SU-DHL-6 (cell line): ENCODE data around the gene NKD1.
"Not testable (repeated sequence)": the region's sequence is repeated elsewhere in the genome, so short reads cannot be mapped to it uniquely, and the experiment has no call there.

ENCODE experiments used
- H2AFZ ChIP-seq: fragments of 200-600 bp; sonication (generic); 2 replicates; pipeline ENCODE4 v1.6.1; 2014; ENCODE audit warnings: low read depth, mild to moderate bottlenecking, moderate library complexity, mixed read lengths, antibody characterized with exemption, low read length; ENCODE audit not compliant: severe bottlenecking
- H3F3A ChIP-seq: fragments of 200-600 bp; shearing (Covaris generic); 2 replicates; pipeline ENCODE4 v1.6.0; 2016; ENCODE audit warnings: antibody characterized with exemption, mild to moderate bottlenecking; ENCODE audit not compliant: insufficient read depth
- H3K27ac ChIP-seq: fragments of 200-600 bp; sonication (generic); 2 replicates; pipeline ENCODE4 v1.5.1; 2016; ENCODE audit warnings: low read depth, mild to moderate bottlenecking, low read length, moderate library complexity, mixed read lengths
- H3K27me3 ChIP-seq: fragments of 200-600 bp; sonication (generic), shearing (Covaris generic); 2 replicates; pipeline ENCODE4 v1.6.0; 2014; ENCODE audit warnings: mild to moderate bottlenecking, low read length
- H3K36me3 ChIP-seq: fragments of 200-600 bp; sonication (generic); 2 replicates; pipeline ENCODE4 v1.6.1; 2014; ENCODE audit warnings: mild to moderate bottlenecking, low read length, mixed read lengths
- H3K4me2 ChIP-seq: fragments of 300-600, 200-600 bp; shearing (Covaris generic), sonication (generic); 2 replicates; pipeline ENCODE4 v1.6.0; 2014; ENCODE audit warnings: low read length, low read depth, mild to moderate bottlenecking; ENCODE audit not compliant: poor library complexity, severe bottlenecking
- H3K4me3 ChIP-seq: fragments of 200-600 bp; sonication (generic); 2 replicates; pipeline ENCODE4 v1.5.1; 2014; ENCODE audit warnings: antibody characterized with exemption, low read length, mild to moderate bottlenecking, mixed read lengths; ENCODE audit not compliant: insufficient read depth, poor library complexity, severe bottlenecking
- H3K79me2 ChIP-seq: fragments of 200-600 bp; sonication (generic); 2 replicates; pipeline ENCODE4 v1.6.1; 2014; ENCODE audit warnings: mild to moderate bottlenecking, low read length, moderate library complexity; ENCODE audit not compliant: insufficient read depth
- H3K9ac ChIP-seq: fragments of 200-600 bp; sonication (generic); 2 replicates; pipeline ENCODE4 v1.7.0; 2014; ENCODE audit warnings: mild to moderate bottlenecking, low read length
- H3K9me2 ChIP-seq: fragments of 200-600 bp; sonication (generic); replicated peaks from 2 replicates; pipeline ENCODE4 v1.6.1; 2014; ENCODE audit warnings: low read length; ENCODE audit not compliant: insufficient read depth
- H3K9me3 ChIP-seq: fragments of 200-600 bp; sonication (generic); 2 replicates; pipeline ENCODE4 v1.6.1; 2014; ENCODE audit warnings: low read length, mixed read lengths; ENCODE audit not compliant: insufficient read depth
- H4K20me1 ChIP-seq: fragments of 200-600 bp; sonication (generic); 2 replicates; pipeline ENCODE4 v1.6.1; 2014; ENCODE audit warnings: low read depth, mild to moderate bottlenecking, antibody characterized with exemption, low read length, moderate library complexity, mixed read lengths
- EZH2phosphoT487 ChIP-seq: fragments of 200-600 bp; sonication (generic), shearing (Covaris generic); conservative IDR thresholded peaks from 2 replicates; pipeline ENCODE4 v1.6.1; 2018; ENCODE audit warnings: mild to moderate bottlenecking, antibody characterized with exemption, low read length, moderate library complexity, mixed read lengths
- TF ChIP-seq, protein P1 (sequence below): fragments of 200-600 bp; sonication (generic); IDR thresholded peaks from one replicate; pipeline ENCODE4 v1.5.1; 2017; ENCODE audit warnings: antibody characterized with exemption, mild to moderate bottlenecking, low read length, moderate library complexity; ENCODE audit not compliant: insufficient read depth, poor library complexity, severe bottlenecking

Gene NKD1

DNA sequence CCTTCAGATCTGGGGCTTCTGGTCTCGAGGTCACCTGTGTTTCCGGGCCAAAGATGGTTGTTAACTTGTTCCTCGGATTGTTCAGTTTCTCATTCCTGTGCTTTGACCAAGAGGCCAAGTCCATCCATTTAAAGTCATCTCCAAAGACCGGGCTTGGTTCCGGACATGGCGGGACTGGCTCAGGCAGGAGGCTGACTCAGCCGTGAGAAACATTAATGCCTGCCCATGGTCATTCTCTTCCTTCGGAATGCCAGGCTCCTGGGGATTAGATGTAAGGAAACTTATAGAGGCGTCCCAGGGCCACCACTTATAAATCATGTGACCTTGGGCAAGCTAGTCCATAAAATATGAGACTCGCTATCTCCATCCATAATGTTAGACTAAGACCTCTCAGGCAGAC lies 13.6 kb upstream of the NKD1 start:
- TF ChIP-seq, protein P1, sequence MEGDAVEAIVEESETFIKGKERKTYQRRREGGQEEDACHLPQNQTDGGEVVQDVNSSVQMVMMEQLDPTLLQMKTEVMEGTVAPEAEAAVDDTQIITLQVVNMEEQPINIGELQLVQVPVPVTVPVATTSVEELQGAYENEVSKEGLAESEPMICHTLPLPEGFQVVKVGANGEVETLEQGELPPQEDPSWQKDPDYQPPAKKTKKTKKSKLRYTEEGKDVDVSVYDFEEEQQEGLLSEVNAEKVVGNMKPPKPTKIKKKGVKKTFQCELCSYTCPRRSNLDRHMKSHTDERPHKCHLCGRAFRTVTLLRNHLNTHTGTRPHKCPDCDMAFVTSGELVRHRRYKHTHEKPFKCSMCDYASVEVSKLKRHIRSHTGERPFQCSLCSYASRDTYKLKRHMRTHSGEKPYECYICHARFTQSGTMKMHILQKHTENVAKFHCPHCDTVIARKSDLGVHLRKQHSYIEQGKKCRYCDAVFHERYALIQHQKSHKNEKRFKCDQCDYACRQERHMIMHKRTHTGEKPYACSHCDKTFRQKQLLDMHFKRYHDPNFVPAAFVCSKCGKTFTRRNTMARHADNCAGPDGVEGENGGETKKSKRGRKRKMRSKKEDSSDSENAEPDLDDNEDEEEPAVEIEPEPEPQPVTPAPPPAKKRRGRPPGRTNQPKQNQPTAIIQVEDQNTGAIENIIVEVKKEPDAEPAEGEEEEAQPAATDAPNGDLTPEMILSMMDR: no peak
- TF ChIP-seq EZH2phosphoT487: no peak

DNA sequence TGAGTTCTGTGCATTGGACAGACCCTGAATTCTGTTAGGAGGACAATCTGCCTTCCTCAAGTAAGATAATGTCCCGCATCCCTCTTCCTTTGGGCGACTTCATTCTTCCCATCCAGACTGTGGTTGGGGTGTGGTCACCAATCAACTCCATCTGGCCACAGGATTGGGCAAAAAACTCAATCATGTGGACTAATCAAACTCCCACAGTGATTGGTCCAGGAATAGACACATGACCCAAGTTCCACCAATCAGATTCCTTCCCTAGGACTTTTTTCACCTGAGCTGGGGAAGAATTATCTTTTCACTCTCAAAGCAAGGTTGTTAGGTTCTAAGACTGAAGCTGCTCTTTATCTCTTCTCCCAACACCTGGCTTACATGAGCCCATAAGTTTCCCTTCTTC lies 13.2 kb upstream of the NKD1 start:
- TF ChIP-seq EZH2phosphoT487: no peak
- TF ChIP-seq, protein P1: no peak
- H3K36me3 ChIP-seq: no peaks in the 10 kb centered on the region
- no peaks in the 10 kb centered on the region for H4K20me1 ChIP-seq
- H3K27me3 ChIP-seq: no peaks in the 10 kb centered on the region
- H3K4me2 ChIP-seq: no peak overlapping the region
- H2AFZ ChIP-seq: no peak overlapping the region
- no peak overlapping the region for H3K4me3 ChIP-seq
- no peaks in the 10 kb centered on the region for H3K79me2 ChIP-seq
- H3K27ac ChIP-seq: no peak overlapping the region
- no peak overlapping the region for H3K9ac ChIP-seq
- no peaks in the 10 kb centered on the region for H3K9me2 ChIP-seq
- H3K9me3 ChIP-seq: no peaks in the 10 kb centered on the region
- no peaks in the 10 kb centered on the region for H3F3A ChIP-seq

More for the DNA sequence above, 13.6 kb upstream of the NKD1 start:
- Histone ChIP-seq H3K4me2 (no peak overlapping the region), H4K20me1 (no peaks in the 10 kb centered on the region), H3K9me3 (peaks cover 1% of the 10 kb centered on the region; the same call in 1 of the 2 replicates), H3K27ac (no peak overlapping the region), H3K27me3 (no peaks in the 10 kb centered on the region), H2AFZ (no peak overlapping the region), H3K9me2 (no peaks in the 10 kb centered on the region), H3F3A (no peaks in the 10 kb centered on the region), H3K79me2 (no peaks in the 10 kb centered on the region), H3K9ac (no peak overlapping the region), H3K36me3 (no peaks in the 10 kb centered on the region), H3K4me3 (no peak overlapping the region)

DNA sequence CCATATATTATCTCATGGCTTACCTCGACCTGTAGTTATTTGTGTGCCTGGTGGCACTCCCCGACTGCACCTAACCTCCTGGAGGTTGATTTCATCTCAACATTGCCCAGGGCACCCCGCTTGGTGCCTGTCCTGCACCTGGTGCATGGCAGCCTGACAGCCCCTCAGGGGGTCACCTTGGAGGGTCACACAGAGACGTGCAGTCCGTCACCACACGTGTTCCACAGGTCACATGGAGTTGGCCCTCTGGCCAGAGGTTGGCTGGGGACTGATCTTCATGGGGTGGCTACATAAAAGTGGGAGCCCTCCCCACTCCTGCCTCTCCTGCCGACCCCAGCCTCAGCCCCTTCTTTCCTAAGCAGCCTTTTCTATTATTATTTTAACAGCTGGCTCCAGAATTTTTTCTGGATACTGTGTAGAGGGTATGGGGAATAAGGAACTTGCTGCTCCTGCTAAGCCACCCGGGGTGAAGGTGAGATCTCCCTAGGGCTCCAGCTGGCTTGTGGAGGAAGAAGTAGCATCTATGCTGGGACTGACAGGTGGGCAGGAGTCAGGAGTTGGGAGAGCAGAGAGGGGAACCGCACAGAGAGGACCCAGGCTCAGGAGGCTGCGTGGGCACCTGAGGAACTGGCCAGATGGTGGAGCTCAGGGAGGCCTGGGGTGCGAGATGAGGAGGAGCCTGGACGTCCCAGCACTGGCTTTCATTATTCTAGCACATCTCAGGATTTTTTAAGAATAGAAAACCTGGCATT lies 12.5 kb upstream of the NKD1 start:
- no peaks in the 10 kb centered on the region for H3F3A ChIP-seq
- no peaks in the 10 kb centered on the region for H4K20me1 ChIP-seq
- H3K9me3 ChIP-seq: no peaks in the 10 kb centered on the region
- H3K79me2 ChIP-seq: no peaks in the 10 kb centered on the region
- TF ChIP-seq, protein P1: no peak
- TF ChIP-seq EZH2phosphoT487: no peak
- no peak overlapping the region for H2AFZ ChIP-seq
- H3K9me2 ChIP-seq: no peaks in the 10 kb centered on the region
- H3K27me3 ChIP-seq: no peaks in the 10 kb centered on the region
- no peaks in the 10 kb centered on the region for H3K36me3 ChIP-seq
- no peak overlapping the region for H3K9ac ChIP-seq
- no peak overlapping the region for H3K4me3 ChIP-seq
- H3K27ac ChIP-seq: no peak overlapping the region
- H3K4me2 ChIP-seq: no peak overlapping the region

DNA sequence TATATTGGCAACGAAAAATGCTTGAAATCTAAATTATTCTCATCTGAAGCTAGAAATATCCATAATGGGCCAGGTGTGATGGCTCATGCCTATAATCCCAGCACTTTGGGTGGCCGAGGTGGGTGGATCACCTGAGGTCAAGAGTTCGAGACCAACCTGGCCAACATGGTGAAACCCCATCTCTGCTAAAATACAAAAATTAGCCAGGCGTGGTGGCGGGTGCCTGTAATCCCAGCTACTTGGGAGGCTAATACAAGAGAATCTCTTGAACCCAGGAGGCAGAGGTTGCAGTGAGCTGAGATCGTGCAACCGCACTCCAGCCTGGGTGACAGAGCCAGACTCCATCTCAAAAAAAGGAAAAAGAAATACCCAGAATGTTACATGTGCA lies 11.9 kb upstream of the NKD1 start:
- not testable (repeated sequence) for H3K79me2 ChIP-seq, H3K27me3 ChIP-seq, H3K9ac ChIP-seq, H3K36me3 ChIP-seq, H3F3A ChIP-seq, H3K9me3 ChIP-seq, H2AFZ ChIP-seq, H3K9me2 ChIP-seq, H3K27ac ChIP-seq, H4K20me1 ChIP-seq, H3K4me3 ChIP-seq, H3K4me2 ChIP-seq
